ENCODE data around the gene PROX1. TPM values are rescaled to one million over a fixed set of nuclear protein-coding genes. Genes with fewer than 3 reads are reported as not detected.

The PROX1 gene
- total and polyA plus RNA-seq, 2 of the 8 experiments (the other 6 are each of a cell fraction or from before 2014, with no cell fraction given), result 0.30 to 2.0 TPM

DNA sequence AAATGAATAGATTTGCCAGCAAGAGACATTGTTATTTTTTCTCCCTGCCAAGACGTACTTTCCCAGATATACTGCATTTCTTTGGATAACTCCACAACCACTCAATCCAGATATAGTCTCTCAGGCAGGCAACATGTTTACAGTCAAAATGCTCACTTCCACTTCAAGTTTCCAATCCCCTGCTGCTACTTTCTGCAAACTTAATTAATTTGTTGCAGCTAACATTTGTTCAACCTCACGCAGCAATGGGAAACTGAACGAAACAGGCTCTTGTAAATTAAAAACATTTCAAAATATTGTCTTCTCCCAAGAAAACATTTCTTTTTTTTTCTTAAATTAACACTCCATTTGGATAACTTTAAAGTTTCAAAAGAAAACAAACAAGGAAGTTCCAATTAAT is 45.7 kb upstream of the PROX1 start (continued):
- TF ChIP-seq, protein P1, sequence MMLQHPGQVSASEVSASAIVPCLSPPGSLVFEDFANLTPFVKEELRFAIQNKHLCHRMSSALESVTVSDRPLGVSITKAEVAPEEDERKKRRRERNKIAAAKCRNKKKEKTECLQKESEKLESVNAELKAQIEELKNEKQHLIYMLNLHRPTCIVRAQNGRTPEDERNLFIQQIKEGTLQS (IDR thresholded peaks at IDR 0.05; ENCODE audit: insufficient read depth, low read depth, low read length), result no peak
- TF ChIP-seq ATF2 (IDR thresholded peaks at IDR 0.05; ENCODE audit: low read length), result no peak
- TF ChIP-seq CBX5 (IDR thresholded peaks at IDR 0.05; ENCODE audit: low read depth, low read length), result no peak
- TF ChIP-seq, protein P2, sequence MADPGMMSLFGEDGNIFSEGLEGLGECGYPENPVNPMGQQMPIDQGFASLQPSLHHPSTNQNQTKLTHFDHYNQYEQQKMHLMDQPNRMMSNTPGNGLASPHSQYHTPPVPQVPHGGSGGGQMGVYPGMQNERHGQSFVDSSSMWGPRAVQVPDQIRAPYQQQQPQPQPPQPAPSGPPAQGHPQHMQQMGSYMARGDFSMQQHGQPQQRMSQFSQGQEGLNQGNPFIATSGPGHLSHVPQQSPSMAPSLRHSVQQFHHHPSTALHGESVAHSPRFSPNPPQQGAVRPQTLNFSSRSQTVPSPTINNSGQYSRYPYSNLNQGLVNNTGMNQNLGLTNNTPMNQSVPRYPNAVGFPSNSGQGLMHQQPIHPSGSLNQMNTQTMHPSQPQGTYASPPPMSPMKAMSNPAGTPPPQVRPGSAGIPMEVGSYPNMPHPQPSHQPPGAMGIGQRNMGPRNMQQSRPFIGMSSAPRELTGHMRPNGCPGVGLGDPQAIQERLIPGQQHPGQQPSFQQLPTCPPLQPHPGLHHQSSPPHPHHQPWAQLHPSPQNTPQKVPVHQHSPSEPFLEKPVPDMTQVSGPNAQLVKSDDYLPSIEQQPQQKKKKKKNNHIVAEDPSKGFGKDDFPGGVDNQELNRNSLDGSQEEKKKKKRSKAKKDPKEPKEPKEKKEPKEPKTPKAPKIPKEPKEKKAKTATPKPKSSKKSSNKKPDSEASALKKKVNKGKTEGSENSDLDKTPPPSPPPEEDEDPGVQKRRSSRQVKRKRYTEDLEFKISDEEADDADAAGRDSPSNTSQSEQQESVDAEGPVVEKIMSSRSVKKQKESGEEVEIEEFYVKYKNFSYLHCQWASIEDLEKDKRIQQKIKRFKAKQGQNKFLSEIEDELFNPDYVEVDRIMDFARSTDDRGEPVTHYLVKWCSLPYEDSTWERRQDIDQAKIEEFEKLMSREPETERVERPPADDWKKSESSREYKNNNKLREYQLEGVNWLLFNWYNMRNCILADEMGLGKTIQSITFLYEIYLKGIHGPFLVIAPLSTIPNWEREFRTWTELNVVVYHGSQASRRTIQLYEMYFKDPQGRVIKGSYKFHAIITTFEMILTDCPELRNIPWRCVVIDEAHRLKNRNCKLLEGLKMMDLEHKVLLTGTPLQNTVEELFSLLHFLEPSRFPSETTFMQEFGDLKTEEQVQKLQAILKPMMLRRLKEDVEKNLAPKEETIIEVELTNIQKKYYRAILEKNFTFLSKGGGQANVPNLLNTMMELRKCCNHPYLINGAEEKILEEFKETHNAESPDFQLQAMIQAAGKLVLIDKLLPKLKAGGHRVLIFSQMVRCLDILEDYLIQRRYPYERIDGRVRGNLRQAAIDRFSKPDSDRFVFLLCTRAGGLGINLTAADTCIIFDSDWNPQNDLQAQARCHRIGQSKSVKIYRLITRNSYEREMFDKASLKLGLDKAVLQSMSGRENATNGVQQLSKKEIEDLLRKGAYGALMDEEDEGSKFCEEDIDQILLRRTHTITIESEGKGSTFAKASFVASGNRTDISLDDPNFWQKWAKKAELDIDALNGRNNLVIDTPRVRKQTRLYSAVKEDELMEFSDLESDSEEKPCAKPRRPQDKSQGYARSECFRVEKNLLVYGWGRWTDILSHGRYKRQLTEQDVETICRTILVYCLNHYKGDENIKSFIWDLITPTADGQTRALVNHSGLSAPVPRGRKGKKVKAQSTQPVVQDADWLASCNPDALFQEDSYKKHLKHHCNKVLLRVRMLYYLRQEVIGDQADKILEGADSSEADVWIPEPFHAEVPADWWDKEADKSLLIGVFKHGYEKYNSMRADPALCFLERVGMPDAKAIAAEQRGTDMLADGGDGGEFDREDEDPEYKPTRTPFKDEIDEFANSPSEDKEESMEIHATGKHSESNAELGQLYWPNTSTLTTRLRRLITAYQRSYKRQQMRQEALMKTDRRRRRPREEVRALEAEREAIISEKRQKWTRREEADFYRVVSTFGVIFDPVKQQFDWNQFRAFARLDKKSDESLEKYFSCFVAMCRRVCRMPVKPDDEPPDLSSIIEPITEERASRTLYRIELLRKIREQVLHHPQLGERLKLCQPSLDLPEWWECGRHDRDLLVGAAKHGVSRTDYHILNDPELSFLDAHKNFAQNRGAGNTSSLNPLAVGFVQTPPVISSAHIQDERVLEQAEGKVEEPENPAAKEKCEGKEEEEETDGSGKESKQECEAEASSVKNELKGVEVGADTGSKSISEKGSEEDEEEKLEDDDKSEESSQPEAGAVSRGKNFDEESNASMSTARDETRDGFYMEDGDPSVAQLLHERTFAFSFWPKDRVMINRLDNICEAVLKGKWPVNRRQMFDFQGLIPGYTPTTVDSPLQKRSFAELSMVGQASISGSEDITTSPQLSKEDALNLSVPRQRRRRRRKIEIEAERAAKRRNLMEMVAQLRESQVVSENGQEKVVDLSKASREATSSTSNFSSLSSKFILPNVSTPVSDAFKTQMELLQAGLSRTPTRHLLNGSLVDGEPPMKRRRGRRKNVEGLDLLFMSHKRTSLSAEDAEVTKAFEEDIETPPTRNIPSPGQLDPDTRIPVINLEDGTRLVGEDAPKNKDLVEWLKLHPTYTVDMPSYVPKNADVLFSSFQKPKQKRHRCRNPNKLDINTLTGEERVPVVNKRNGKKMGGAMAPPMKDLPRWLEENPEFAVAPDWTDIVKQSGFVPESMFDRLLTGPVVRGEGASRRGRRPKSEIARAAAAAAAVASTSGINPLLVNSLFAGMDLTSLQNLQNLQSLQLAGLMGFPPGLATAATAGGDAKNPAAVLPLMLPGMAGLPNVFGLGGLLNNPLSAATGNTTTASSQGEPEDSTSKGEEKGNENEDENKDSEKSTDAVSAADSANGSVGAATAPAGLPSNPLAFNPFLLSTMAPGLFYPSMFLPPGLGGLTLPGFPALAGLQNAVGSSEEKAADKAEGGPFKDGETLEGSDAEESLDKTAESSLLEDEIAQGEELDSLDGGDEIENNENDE (IDR thresholded peaks at IDR 0.05; ENCODE audit: insufficient replicate concordance, low read length), result no peak
